Activated CD8-positive, alpha-beta memory T cell treated with anti-CD3 and anti-CD28 coated beads, Interleukin-2, amount 50 U/mL, for 1 hour (primary cell): ENCODE data around the gene LEFTY1.
A peak's percentile ranks its signal among the peaks of the same experiment; 100 is the strongest.
"Not testable (repeated sequence)": the region's sequence is repeated elsewhere in the genome, so short reads cannot be mapped to it uniquely, and the experiment has no call there.

Experiments
- DNase-seq: peaks from one replicate; pipeline ENCODE4 v3.0.0-alpha.2; 2020; ENCODE audit errors: extremely low read depth

LEFTY1 gene

GRCh38 chr1:225888898-225889601, at the start of gene LEFTY1:
Gene LEFTY1, minus strand, starts transcription at chr1:225889146. Its CDS starts 80 bp downstream, at chr1:225889066.
- no peak for DNase-seq

- no peak for DNase-seq
These were observed 48.4 kb upstream of the LEFTY1 start for GRCh38 chr1:225937048-225937968.

- DNase-seq: no peak
These were observed 47.6 kb upstream of the LEFTY1 start for GRCh38 chr1:225936523-225936922.

GRCh38 chr1:225936086-225936485, 47.1 kb upstream of the LEFTY1 start:
- not testable (repeated sequence) for DNase-seq

GRCh38 chr1:225934711-225935110, 45.8 kb upstream of the LEFTY1 start:
- no peak for DNase-seq

GRCh38 chr1:225933072-225933471, 44.1 kb upstream of the LEFTY1 start:
- DNase-seq: no peak

- DNase-seq: no peak
These were observed 42.6 kb upstream of the LEFTY1 start for GRCh38 chr1:225931270-225932136.

- DNase-seq: no peak
These were observed 41.6 kb upstream of the LEFTY1 start for GRCh38 chr1:225930566-225930965.

GRCh38 chr1:225929462-225929861, 40.5 kb upstream of the LEFTY1 start:
- not testable (repeated sequence) for DNase-seq

GRCh38 chr1:225928186-225929175, 39.5 kb upstream of the LEFTY1 start:
- no peak for DNase-seq

- no peak for DNase-seq
These were observed 37.7 kb upstream of the LEFTY1 start for GRCh38 chr1:225926551-225927113.

- DNase-seq: peak; percentile 69
These were observed 35.0 kb upstream of the LEFTY1 start, which contains the start of gene PYCR2 for GRCh38 chr1:225923692-225924555. Gene PYCR2, minus strand, starts transcription at chr1:225924250. Its CDS starts 140 bp downstream, at chr1:225924110.

GRCh38 chr1:225923381-225923691, 34.4 kb upstream of the LEFTY1 start:
- no peak for DNase-seq

- no peak for DNase-seq
These were observed 33.1 kb upstream of the LEFTY1 start for GRCh38 chr1:225921734-225922709.

GRCh38 chr1:225919906-225920305, 31.0 kb upstream of the LEFTY1 start:
- DNase-seq: no peak

- DNase-seq: no peak
These were observed 29.3 kb upstream of the LEFTY1 start for GRCh38 chr1:225918280-225918679.

- DNase-seq: no peak
These were observed 28.6 kb upstream of the LEFTY1 start for GRCh38 chr1:225917536-225917935.

GRCh38 chr1:225917101-225917500, 28.2 kb upstream of the LEFTY1 start:
- no peak for DNase-seq
